SK-N-SH (cell line): Measurements from ENCODE around the gene PRRC2A. TPM values are rescaled to one million over a fixed set of nuclear protein-coding genes. Genes with fewer than 3 reads are reported as not detected.

Experiments used
- CTCF ChIA-PET: fragments of 300-600, 350-600 bp; formaldehyde crosslinking; extraction: SDS; loops from one replicate; lab custom pipeline; 2021; lab: Yijun Ruan, JAX
- POLR2A ChIA-PET: fragments of 350-600 bp; sonication (Branson Sonifier 250); formaldehyde crosslinking; extraction: SDS; loops from one replicate; lab custom pipeline; 2020; ENCODE audit warnings: antibody characterized with exemption, inconsistent platforms; lab: Yijun Ruan, JAX
- DNase-seq: peaks from one replicate; pipeline ENCODE4 v3.0.0; 2012
- H2AFZ ChIP-seq: fragments of 200-600 bp; sonication (generic); 2 replicates; pipeline ENCODE4 v1.8.1; 2016; ENCODE audit warnings: antibody characterized with exemption, mild to moderate bottlenecking, low read depth
- H3F3A ChIP-seq: fragments of 200-600 bp; sonication (generic); replicated peaks from 2 replicates; pipeline ENCODE3; 2016; ENCODE audit warnings: antibody characterized with exemption, mild to moderate bottlenecking; ENCODE audit not compliant: insufficient read depth
- H3K27ac ChIP-seq, 2 experiments: fragments of 200-500 bp in 1 of 2; fragments of 200-600 bp in 1 of 2; sonication (Bioruptor generic) in 1 of 2; sonication (generic), shearing (Covaris generic) in 1 of 2; 2 replicates each; pipeline versions ENCODE4 v1.5.1 to v1.6.1; 2014 to 2016; ENCODE audit warnings: low read depth in 2 of 2, inconsistent platforms in 1 of 2, low read length in 1 of 2, mild to moderate bottlenecking in 1 of 2, mixed read lengths in 1 of 2
- H3K27me3 ChIP-seq: fragments of 200-600 bp; sonication (generic), shearing (Covaris generic); 2 replicates; pipeline ENCODE4 v1.6.1; 2016; ENCODE audit warnings: mixed run types; ENCODE audit not compliant: insufficient read depth
- H3K36me3 ChIP-seq, 2 experiments: fragments of 200-500 bp in 1 of 2; fragments of 200-600 bp in 1 of 2; sonication (Bioruptor generic) in 1 of 2; sonication (generic) in 1 of 2; replicated peaks in 1 of 2; 2 replicates each; pipeline versions ENCODE3 to v1.5.1; 2014 to 2016; ENCODE audit warnings: low read length in 1 of 2, mild to moderate bottlenecking in 1 of 2; ENCODE audit not compliant: insufficient read depth in 2 of 2, control insufficient read depth in 1 of 2
- H3K4me1 ChIP-seq, 2 experiments: fragments of 200-500 bp in 1 of 2; fragments of 200-600 bp in 1 of 2; sonication (Bioruptor generic) in 1 of 2; sonication (generic), shearing (Covaris generic) in 1 of 2; 2 replicates each; pipeline versions ENCODE4 v1.5.1 to v1.6.1; 2014 to 2016; ENCODE audit warnings: low read depth in 1 of 2, low read length in 1 of 2, mixed run types in 1 of 2; ENCODE audit not compliant: insufficient read depth in 2 of 2, control insufficient read depth in 1 of 2
- H3K4me2 ChIP-seq: fragments of 200-600 bp; sonication (generic), shearing (Covaris generic); 2 replicates; pipeline ENCODE4 v1.6.1; 2017; ENCODE audit warnings: mixed run types
- H3K4me3 ChIP-seq, 2 experiments: fragments of 200-500 bp in 1 of 2; fragments of 200-600 bp in 1 of 2; sonication (Bioruptor generic) in 1 of 2; sonication (generic), shearing (Covaris generic) in 1 of 2; 2 replicates each; pipeline versions ENCODE4 v1.5.1 to v1.8.1; 2014 to 2016; ENCODE audit warnings: low read depth in 2 of 2, inconsistent platforms in 1 of 2, low read length in 1 of 2, mild to moderate bottlenecking in 1 of 2, mixed read lengths in 1 of 2, moderate library complexity in 1 of 2
- H3K79me2 ChIP-seq: fragments of 200-600 bp; sonication (generic); 2 replicates; pipeline ENCODE4 v1.8.1; 2017; ENCODE audit warnings: mild to moderate bottlenecking; ENCODE audit not compliant: insufficient read depth
- H3K9ac ChIP-seq: fragments of 200-600 bp; sonication (generic); 2 replicates; pipeline ENCODE4 v1.6.1; 2017; ENCODE audit warnings: mixed run types
- H3K9me2 ChIP-seq: fragments of 200-600 bp; sonication (generic); 2 replicates; pipeline ENCODE4 v1.6.1; 2017; ENCODE audit warnings: mixed run types
- H3K9me3 ChIP-seq: fragments of 200-600 bp; sonication (generic); 2 replicates; pipeline ENCODE4 v1.6.1; 2017; ENCODE audit warnings: mixed run types, mild to moderate bottlenecking, moderate library complexity
- H4K20me1 ChIP-seq: fragments of 200-600 bp; sonication (generic); 2 replicates; pipeline ENCODE4 v1.6.1; 2017; ENCODE audit warnings: mild to moderate bottlenecking, mixed run types; ENCODE audit not compliant: insufficient read depth
- CHD2 ChIP-seq: fragments of 150-350 bp; IDR thresholded peaks from 2 replicates; pipeline ENCODE4 v1.6.1; 2018; ENCODE audit warnings: low read length; ENCODE audit not compliant: partially characterized antibody
- ELF1 ChIP-seq: IDR thresholded peaks from 2 replicates; pipeline ENCODE4 v1.4.0; 2012
- EP300 ChIP-seq, 2 experiments: IDR thresholded peaks; 2 replicates each; pipeline versions ENCODE4 v1.4.0 to v1.6.1; 2012; ENCODE audit warnings: borderline replicate concordance in 1 of 2, low read depth in 1 of 2, low read length in 1 of 2
- FOXM1 ChIP-seq: IDR thresholded peaks from 2 replicates; pipeline ENCODE4 v1.4.0; 2012; ENCODE audit warnings: low read depth, mild to moderate bottlenecking
- GATA2 ChIP-seq: sonication (generic); formaldehyde crosslinking; IDR thresholded peaks from 2 replicates; pipeline ENCODE4 v1.5.0; 2020; ENCODE audit warnings: mild to moderate bottlenecking, missing genetic modification reagents
- JUND ChIP-seq: IDR thresholded peaks from 2 replicates; pipeline ENCODE4 v1.4.0; 2012
- MEF2A ChIP-seq: IDR thresholded peaks from 2 replicates; pipeline ENCODE4 v1.4.0; 2012; ENCODE audit warnings: low read depth, borderline replicate concordance
- MXI1 ChIP-seq: IDR thresholded peaks from 2 replicates; pipeline ENCODE4 v1.6.1; 2012; ENCODE audit warnings: mild to moderate bottlenecking, low read depth, low read length, improper control_type of control experiment
- NFIC ChIP-seq: IDR thresholded peaks from 2 replicates; pipeline ENCODE4 v1.4.0; 2012; ENCODE audit warnings: borderline replicate concordance
- NRF1 ChIP-seq: IDR thresholded peaks from 2 replicates; pipeline ENCODE4 v1.6.1; 2012; ENCODE audit warnings: low read depth, mild to moderate bottlenecking, low read length
- POLR2AphosphoS5 ChIP-seq: IDR thresholded peaks from 2 replicates; pipeline ENCODE4 v1.6.1; 2012; ENCODE audit warnings: low read depth, low read length
- RAD21 ChIP-seq: IDR thresholded peaks from 2 replicates; pipeline ENCODE4 v1.6.1; 2012; ENCODE audit warnings: mild to moderate bottlenecking, low read length
- RCOR1 ChIP-seq: fragments of 150-350 bp; IDR thresholded peaks from 2 replicates; pipeline ENCODE4 v1.6.1; 2017; ENCODE audit warnings: antibody characterized with exemption, low read length
- RFX5 ChIP-seq: IDR thresholded peaks from 2 replicates; pipeline ENCODE4 v1.6.1; 2012; ENCODE audit warnings: mild to moderate bottlenecking, improper control_type of control experiment, low read length
- SIN3A ChIP-seq: IDR thresholded peaks from 2 replicates; pipeline ENCODE4 v1.6.1; 2012; ENCODE audit warnings: low read depth, mild to moderate bottlenecking, low read length, moderate library complexity, borderline replicate concordance
- SMC3 ChIP-seq: IDR thresholded peaks from 2 replicates; pipeline ENCODE4 v1.6.1; 2012; ENCODE audit warnings: low read depth, low read length, improper control_type of control experiment
- TAF1 ChIP-seq: IDR thresholded peaks from 2 replicates; pipeline ENCODE4 v1.6.1; 2012; ENCODE audit warnings: low read depth, mild to moderate bottlenecking, low read length, moderate library complexity, borderline replicate concordance
- TCF12 ChIP-seq: IDR thresholded peaks from 2 replicates; pipeline ENCODE4 v1.4.0; 2012
- TEAD4 ChIP-seq: IDR thresholded peaks from 2 replicates; pipeline ENCODE4 v1.4.0; 2012; ENCODE audit warnings: mild to moderate bottlenecking, borderline replicate concordance; ENCODE audit not compliant: insufficient read depth
- WGBS: methylation state at CpG from one replicate; pipeline ENCODE4 v1.1.6; 2017; ENCODE audit warnings: low lambda C conversion rate; 5-methylcytosine and 5-hydroxymethylcytosine counted together
- polyA plus RNA-seq, 3 experiments: library from polyadenylated mRNA; depleted of rRNA; stranded (reverse); fragments of >200 nt; gene quantifications; 2 replicates each; pipeline ENCODE4 v1.2.3, GENCODE V29; 2012
- TF ChIP-seq, protein P1 (sequence below): fragments of 200-600 bp; sonication (generic); IDR thresholded peaks from 2 replicates; pipeline ENCODE4 v1.6.1; 2017; ENCODE audit warnings: antibody characterized with exemption, mild to moderate bottlenecking, moderate library complexity
- TF ChIP-seq, protein P2 (sequence below): IDR thresholded peaks from 2 replicates; pipeline ENCODE4 v1.4.0; 2012; ENCODE audit warnings: low read depth, borderline replicate concordance
- TF ChIP-seq, protein P3 (sequence below): IDR thresholded peaks from 2 replicates; pipeline ENCODE4; 2012
- TF ChIP-seq, protein P4 (sequence below): IDR thresholded peaks from 2 replicates; pipeline ENCODE4 v1.4.0; 2012; ENCODE audit warnings: low read depth, borderline replicate concordance
- TF ChIP-seq, protein P5 (sequence below): fragments of 150-350 bp; IDR thresholded peaks from 2 replicates; pipeline ENCODE4 v1.6.1; 2017; ENCODE audit warnings: antibody characterized with exemption, low read length, low read depth, borderline replicate concordance
- TF ChIP-seq, protein P6 (sequence below): fragments of 150-350 bp; IDR thresholded peaks from 2 replicates; pipeline ENCODE4 v1.6.1; 2016; ENCODE audit warnings: mild to moderate bottlenecking, low read depth, low read length

PRRC2A gene
- polyA plus RNA-seq, 1 of the 3 experiments (the other 2 are of a cell fraction) = 76.1 TPM

DNA sequence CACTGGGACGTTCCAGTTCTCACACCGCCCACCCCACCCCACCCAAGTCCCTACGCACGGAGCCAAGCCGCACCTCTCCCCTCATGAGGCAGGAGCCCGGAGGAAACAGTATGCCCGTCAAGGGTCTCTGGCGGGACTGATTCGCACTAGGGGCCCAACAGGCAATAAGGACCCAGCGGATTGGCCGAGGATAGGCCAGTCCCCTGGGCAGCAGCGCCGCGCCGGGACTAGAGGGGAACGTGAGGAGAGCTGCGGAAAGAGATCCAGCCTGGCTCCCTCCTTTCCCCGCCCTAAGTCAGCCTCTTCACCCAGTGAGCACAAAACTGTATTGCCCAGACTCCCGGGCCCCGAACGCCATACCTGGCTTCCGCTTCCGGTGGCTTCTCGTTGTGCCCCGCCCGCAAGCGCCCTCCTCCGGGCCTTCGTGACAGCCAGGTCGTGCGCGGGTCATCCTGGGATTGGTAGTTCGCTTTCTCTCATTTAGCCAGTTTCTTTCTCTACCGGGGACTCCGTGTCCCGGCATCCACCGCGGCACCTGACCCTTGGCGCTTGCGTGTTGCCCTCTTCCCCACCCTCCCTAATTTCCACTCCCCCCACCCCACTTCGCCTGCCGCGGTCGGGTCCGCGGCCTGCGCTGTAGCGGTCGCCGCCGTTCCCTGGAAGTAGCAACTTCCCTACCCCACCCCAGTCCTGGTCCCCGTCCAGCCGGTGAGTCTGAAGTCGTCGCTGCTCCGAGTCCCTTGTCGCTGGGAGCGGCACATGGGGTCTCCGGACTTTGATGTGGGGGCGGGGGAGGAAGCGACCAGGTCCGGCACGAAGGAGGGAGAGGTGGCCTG is 45.2 kb downstream of the PRRC2A start, which contains the start of gene CSNK2B:
TSS of gene CSNK2B (plus strand) at position 580 of the 836 bp plus-strand sequence. CDS start 752 bp downstream, outside the sequence.
- Histone ChIP-seq H3K9me2 (no peaks in the 10 kb centered on the region), H4K20me1 (no peaks in the 10 kb centered on the region), H2AFZ (peak within 1 kb of the TSS; percentile 58), H3K27ac (peak within 1 kb of the TSS; percentile 87 to 92), H3K4me2 (peak within 1 kb of the TSS; percentile 97), H3F3A (peaks cover 24% of the 10 kb centered on the region), H3K9ac (peak within 1 kb of the TSS; percentile 92), H3K9me3 (no peaks in the 10 kb centered on the region), H3K4me3 (peak within 1 kb of the TSS; percentile 86 to 89), H3K79me2 (peaks cover 70% of the 10 kb centered on the region), H3K27me3 (no peaks in the 10 kb centered on the region), H3K4me1 (peaks cover 17 to 18% of the 10 kb centered on the region in 2 experiments; a peak in 3 of 4 replicates), H3K36me3 (peaks cover 41 to 48% of the 10 kb centered on the region in 2 experiments)
- POLR2A ChIA-PET = interaction anchor here (0.6 to 1.8 kb wide), 8 partner anchors 9 to 1306 kb away, joined by 3 to 20 read pairs (median 3); partner anchors contain the start of genes AGPAT1, BAG6, EHMT2 and LSM2
- CTCF ChIA-PET = interaction anchor here (1.0 to 2.8 kb wide), 4 partner anchors 12 to 173 kb away, joined by 3 to 10 read pairs (median 4); partner anchors contain the start of gene BAG6
- peak; percentile 96 for DNase-seq
- WGBS = under 1% methylated on average over 45 of the region's 63 CpGs
- TF ChIP-seq MXI1 (peak; percentile 44; the same call in 1 of the 2 replicates), SIN3A (peak; percentile 69; the same call in 1 of the 2 replicates), GATA2 (CRISPR knock-in tag) (no peak), CHD2 (peak; percentile 82), MEF2A (no peak), ELF1 (peak; percentile 92), TCF12 (peak; percentile 15; the same call in 1 of the 2 replicates), RAD21 (no peak), NRF1 (peak; percentile 63), RFX5 (no peak), SMC3 (no peak), POLR2AphosphoS5 (peak; percentile 82), TEAD4 (no peak), JUND (no peak), FOXM1 (no peak), RCOR1 (no peak), EP300 (IDR thresholded peaks at IDR 0.05; ENCODE audit: borderline replicate concordance in 1 of 2, low read depth in 1 of 2, low read length in 1 of 2) (peak in 1 of 2 experiments; percentile 5; a peak in 1 of 4 replicates), NFIC (no peak), TAF1 (peak; percentile 59)
- TF ChIP-seq, protein P1, sequence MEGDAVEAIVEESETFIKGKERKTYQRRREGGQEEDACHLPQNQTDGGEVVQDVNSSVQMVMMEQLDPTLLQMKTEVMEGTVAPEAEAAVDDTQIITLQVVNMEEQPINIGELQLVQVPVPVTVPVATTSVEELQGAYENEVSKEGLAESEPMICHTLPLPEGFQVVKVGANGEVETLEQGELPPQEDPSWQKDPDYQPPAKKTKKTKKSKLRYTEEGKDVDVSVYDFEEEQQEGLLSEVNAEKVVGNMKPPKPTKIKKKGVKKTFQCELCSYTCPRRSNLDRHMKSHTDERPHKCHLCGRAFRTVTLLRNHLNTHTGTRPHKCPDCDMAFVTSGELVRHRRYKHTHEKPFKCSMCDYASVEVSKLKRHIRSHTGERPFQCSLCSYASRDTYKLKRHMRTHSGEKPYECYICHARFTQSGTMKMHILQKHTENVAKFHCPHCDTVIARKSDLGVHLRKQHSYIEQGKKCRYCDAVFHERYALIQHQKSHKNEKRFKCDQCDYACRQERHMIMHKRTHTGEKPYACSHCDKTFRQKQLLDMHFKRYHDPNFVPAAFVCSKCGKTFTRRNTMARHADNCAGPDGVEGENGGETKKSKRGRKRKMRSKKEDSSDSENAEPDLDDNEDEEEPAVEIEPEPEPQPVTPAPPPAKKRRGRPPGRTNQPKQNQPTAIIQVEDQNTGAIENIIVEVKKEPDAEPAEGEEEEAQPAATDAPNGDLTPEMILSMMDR = no peak
- TF ChIP-seq, protein P2, sequence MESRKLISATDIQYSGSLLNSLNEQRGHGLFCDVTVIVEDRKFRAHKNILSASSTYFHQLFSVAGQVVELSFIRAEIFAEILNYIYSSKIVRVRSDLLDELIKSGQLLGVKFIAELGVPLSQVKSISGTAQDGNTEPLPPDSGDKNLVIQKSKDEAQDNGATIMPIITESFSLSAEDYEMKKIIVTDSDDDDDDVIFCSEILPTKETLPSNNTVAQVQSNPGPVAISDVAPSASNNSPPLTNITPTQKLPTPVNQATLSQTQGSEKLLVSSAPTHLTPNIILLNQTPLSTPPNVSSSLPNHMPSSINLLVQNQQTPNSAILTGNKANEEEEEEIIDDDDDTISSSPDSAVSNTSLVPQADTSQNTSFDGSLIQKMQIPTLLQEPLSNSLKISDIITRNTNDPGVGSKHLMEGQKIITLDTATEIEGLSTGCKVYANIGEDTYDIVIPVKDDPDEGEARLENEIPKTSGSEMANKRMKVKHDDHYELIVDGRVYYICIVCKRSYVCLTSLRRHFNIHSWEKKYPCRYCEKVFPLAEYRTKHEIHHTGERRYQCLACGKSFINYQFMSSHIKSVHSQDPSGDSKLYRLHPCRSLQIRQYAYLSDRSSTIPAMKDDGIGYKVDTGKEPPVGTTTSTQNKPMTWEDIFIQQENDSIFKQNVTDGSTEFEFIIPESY = peak; percentile 35; the same call in 1 of the 2 replicates
- TF ChIP-seq, protein P3, sequence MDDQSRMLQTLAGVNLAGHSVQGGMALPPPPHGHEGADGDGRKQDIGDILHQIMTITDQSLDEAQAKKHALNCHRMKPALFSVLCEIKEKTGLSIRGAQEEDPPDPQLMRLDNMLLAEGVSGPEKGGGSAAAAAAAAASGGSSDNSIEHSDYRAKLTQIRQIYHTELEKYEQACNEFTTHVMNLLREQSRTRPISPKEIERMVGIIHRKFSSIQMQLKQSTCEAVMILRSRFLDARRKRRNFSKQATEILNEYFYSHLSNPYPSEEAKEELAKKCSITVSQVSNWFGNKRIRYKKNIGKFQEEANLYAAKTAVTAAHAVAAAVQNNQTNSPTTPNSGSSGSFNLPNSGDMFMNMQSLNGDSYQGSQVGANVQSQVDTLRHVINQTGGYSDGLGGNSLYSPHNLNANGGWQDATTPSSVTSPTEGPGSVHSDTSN = 0 out of 2 replicates have a peak, but pooled peaks have one; percentile 11
- TF ChIP-seq, protein P4, sequence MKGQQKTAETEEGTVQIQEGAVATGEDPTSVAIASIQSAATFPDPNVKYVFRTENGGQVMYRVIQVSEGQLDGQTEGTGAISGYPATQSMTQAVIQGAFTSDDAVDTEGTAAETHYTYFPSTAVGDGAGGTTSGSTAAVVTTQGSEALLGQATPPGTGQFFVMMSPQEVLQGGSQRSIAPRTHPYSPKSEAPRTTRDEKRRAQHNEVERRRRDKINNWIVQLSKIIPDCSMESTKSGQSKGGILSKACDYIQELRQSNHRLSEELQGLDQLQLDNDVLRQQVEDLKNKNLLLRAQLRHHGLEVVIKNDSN = peak; percentile 66; the same call in 1 of the 2 replicates
- TF ChIP-seq, protein P5, sequence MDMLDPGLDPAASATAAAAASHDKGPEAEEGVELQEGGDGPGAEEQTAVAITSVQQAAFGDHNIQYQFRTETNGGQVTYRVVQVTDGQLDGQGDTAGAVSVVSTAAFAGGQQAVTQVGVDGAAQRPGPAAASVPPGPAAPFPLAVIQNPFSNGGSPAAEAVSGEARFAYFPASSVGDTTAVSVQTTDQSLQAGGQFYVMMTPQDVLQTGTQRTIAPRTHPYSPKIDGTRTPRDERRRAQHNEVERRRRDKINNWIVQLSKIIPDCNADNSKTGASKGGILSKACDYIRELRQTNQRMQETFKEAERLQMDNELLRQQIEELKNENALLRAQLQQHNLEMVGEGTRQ = peak; percentile 59
- TF ChIP-seq, protein P6, sequence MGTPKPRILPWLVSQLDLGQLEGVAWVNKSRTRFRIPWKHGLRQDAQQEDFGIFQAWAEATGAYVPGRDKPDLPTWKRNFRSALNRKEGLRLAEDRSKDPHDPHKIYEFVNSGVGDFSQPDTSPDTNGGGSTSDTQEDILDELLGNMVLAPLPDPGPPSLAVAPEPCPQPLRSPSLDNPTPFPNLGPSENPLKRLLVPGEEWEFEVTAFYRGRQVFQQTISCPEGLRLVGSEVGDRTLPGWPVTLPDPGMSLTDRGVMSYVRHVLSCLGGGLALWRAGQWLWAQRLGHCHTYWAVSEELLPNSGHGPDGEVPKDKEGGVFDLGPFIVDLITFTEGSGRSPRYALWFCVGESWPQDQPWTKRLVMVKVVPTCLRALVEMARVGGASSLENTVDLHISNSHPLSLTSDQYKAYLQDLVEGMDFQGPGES = no peak
